GM21515 (cell line): Measurements from ENCODE around the gene RPIA.
A peak's percentile ranks its signal among the peaks of the same experiment; 100 is the strongest.
"Not testable (repeated sequence)": the region's sequence is repeated elsewhere in the genome, so short reads cannot be mapped to it uniquely, and the experiment has no call there.

ENCODE experiments used
- ATAC-seq: cut with Tn5 transposase; IDR thresholded peaks from one replicate; pipeline ENCODE4 v1.9.1; 2021; ENCODE audit not compliant: unreplicated experiment

The RPIA gene

GRCh38 chr2:88729061-88729745 lies 37.7 kb downstream of the RPIA start:
- ATAC-seq: no peak

- no peak for ATAC-seq
These were observed 41.9 kb downstream of the RPIA start for GRCh38 chr2:88733155-88733902.

- no peak for ATAC-seq
These were observed 43.7 kb downstream of the RPIA start for GRCh38 chr2:88735133-88735532.

GRCh38 chr2:88735853-88736252 lies 44.4 kb downstream of the RPIA start:
- no peak for ATAC-seq

- no peak for ATAC-seq
These were observed 45.0 kb downstream of the RPIA start for GRCh38 chr2:88736437-88736836.

GRCh38 chr2:88737385-88737784 lies 45.9 kb downstream of the RPIA start:
- ATAC-seq: no peak

- no peak for ATAC-seq
These were observed 46.8 kb downstream of the RPIA start for GRCh38 chr2:88738271-88738670.

GRCh38 chr2:88739985-88740600 lies 48.6 kb downstream of the RPIA start:
- ATAC-seq: peak; percentile 83

- ATAC-seq: no peak
These were observed 55.5 kb downstream of the RPIA start for GRCh38 chr2:88746929-88747490.

- ATAC-seq: no peak
These were observed 56.5 kb downstream of the RPIA start for GRCh38 chr2:88747990-88748389.

- no peak for ATAC-seq
These were observed 60.3 kb downstream of the RPIA start for GRCh38 chr2:88751768-88752167.

- ATAC-seq: peak; percentile 91
These were observed 62.5 kb downstream of the RPIA start for GRCh38 chr2:88753833-88754584.

- ATAC-seq: peak; percentile 40
These were observed 63.3 kb downstream of the RPIA start for GRCh38 chr2:88754585-88755320.

- ATAC-seq: no peak
These were observed 64.4 kb downstream of the RPIA start for GRCh38 chr2:88755836-88756235.

GRCh38 chr2:88757025-88757424 lies 65.6 kb downstream of the RPIA start:
- ATAC-seq: no peak

- ATAC-seq: not testable (repeated sequence)
These were observed 67.2 kb downstream of the RPIA start for GRCh38 chr2:88758702-88759101.

GRCh38 chr2:88760819-88761598 lies 69.5 kb downstream of the RPIA start:
- no peak for ATAC-seq

GRCh38 chr2:88764141-88764849 lies 72.8 kb downstream of the RPIA start:
- no peak for ATAC-seq

GRCh38 chr2:88764850-88765153 lies 73.3 kb downstream of the RPIA start:
- no peak for ATAC-seq
